H1 (cell line): ENCODE measurements around the gene RNF6. TPM values are rescaled to one million over a fixed set of nuclear protein-coding genes. Genes with fewer than 3 reads are reported as not detected.

Experiments used
- BACH1 ChIP-seq: IDR thresholded peaks from 2 replicates; pipeline ENCODE4 v1.6.1; 2012; ENCODE audit warnings: low read length, improper control_type of control experiment
- CBX5 ChIP-seq: fragments of 300-800, 300-1000 bp; sonication (generic); IDR thresholded peaks from 2 replicates; pipeline ENCODE4 v1.7.1; 2016; ENCODE audit warnings: antibody characterized with exemption, low read length, low read depth
- CBX8 ChIP-seq: fragments of 300-800, 300-1000 bp; sonication (generic); IDR thresholded peaks from 2 replicates; pipeline ENCODE4 v1.7.1; 2016; ENCODE audit warnings: low read depth, low read length, borderline replicate concordance
- CTBP2 ChIP-seq: IDR thresholded peaks from 2 replicates; pipeline ENCODE4 v1.7.0; 2011; ENCODE audit warnings: borderline replicate concordance, mild to moderate bottlenecking, moderate library complexity, mixed read lengths, low read length; ENCODE audit not compliant: insufficient read depth, insufficient read length
- E2F6 ChIP-seq: IDR thresholded peaks from 2 replicates; pipeline ENCODE4 v1.6.1; 2012; ENCODE audit warnings: inconsistent platforms
- EP300 ChIP-seq, 2 experiments: IDR thresholded peaks; 1 replicate in 1 of 2; 2 replicates in 1 of 2; pipeline ENCODE4 v1.6.1; 2011 to 2012; ENCODE audit warnings: low read depth in 2 of 2, low read length in 2 of 2, mild to moderate bottlenecking in 2 of 2, borderline replicate concordance in 1 of 2, inconsistent platforms in 1 of 2, moderate library complexity in 1 of 2
- EZH2 ChIP-seq: fragments of 200-600 bp; sonication (generic); IDR thresholded peaks from 2 replicates; pipeline ENCODE4 v1.7.1; 2012; ENCODE audit warnings: low read depth, mild to moderate bottlenecking, moderate library complexity, low read length, inconsistent platforms; ENCODE audit not compliant: severe bottlenecking
- GTF2F1 ChIP-seq: IDR thresholded peaks from 2 replicates; pipeline ENCODE4 v1.6.1; 2012; ENCODE audit warnings: low read depth, low read length, improper control_type of control experiment, borderline replicate concordance
- HDAC2 ChIP-seq, 2 experiments: fragments of 300-600 bp in 1 of 2; sonication (generic) in 1 of 2; IDR thresholded peaks; 2 replicates each; pipeline ENCODE4 v1.6.1; 2011 to 2012; ENCODE audit warnings: low read depth in 2 of 2, low read length in 2 of 2, mild to moderate bottlenecking in 2 of 2, moderate library complexity in 2 of 2, borderline replicate concordance in 1 of 2, inconsistent platforms in 1 of 2
- HDAC6 ChIP-seq: IDR thresholded peaks from one replicate; pipeline ENCODE4 v1.7.1; 2012; ENCODE audit warnings: low read depth, mild to moderate bottlenecking, inconsistent platforms, low read length, moderate library complexity
- KDM5A ChIP-seq: fragments of 200-600 bp; IDR thresholded peaks from 2 replicates; pipeline ENCODE4 v1.7.1; 2012; ENCODE audit warnings: mild to moderate bottlenecking, low read length, inconsistent platforms, mixed read lengths
- MAX ChIP-seq: IDR thresholded peaks from 2 replicates; pipeline ENCODE4 v1.6.1; 2012; ENCODE audit warnings: inconsistent platforms
- NANOG ChIP-seq: IDR thresholded peaks from 2 replicates; pipeline ENCODE4 v1.6.1; 2011; ENCODE audit warnings: low read length, low read depth, mild to moderate bottlenecking, inconsistent platforms; ENCODE audit not compliant: insufficient read depth, poor library complexity, severe bottlenecking
- SAP30 ChIP-seq: fragments of 300-600 bp; sonication (generic); IDR thresholded peaks from 2 replicates; pipeline ENCODE4 v1.7.1; 2012; ENCODE audit warnings: low read length, moderate library complexity, mild to moderate bottlenecking, inconsistent platforms; ENCODE audit not compliant: insufficient read depth, insufficient replicate concordance
- SIN3A ChIP-seq, 2 experiments: IDR thresholded peaks in 1 of 2; conservative IDR thresholded peaks in 1 of 2; 2 replicates each; pipeline ENCODE4 v1.6.1; 2011 to 2012; ENCODE audit warnings: low read length in 2 of 2, improper control_type of control experiment in 1 of 2, low read depth in 1 of 2, mild to moderate bottlenecking in 1 of 2
- SIX5 ChIP-seq: IDR thresholded peaks from 2 replicates; pipeline ENCODE4 v1.6.1; 2011; ENCODE audit warnings: mild to moderate bottlenecking, low read depth, low read length
- SP1 ChIP-seq: IDR thresholded peaks from 2 replicates; pipeline ENCODE4 v1.6.1; 2011; ENCODE audit warnings: low read depth, low read length
- SP2 ChIP-seq: IDR thresholded peaks from 2 replicates; pipeline ENCODE4 v1.6.1; 2012; ENCODE audit warnings: mild to moderate bottlenecking, low read length, inconsistent platforms
- SRF ChIP-seq: IDR thresholded peaks from 2 replicates; pipeline ENCODE4 v1.6.1; 2011; ENCODE audit warnings: mild to moderate bottlenecking, low read depth, low read length, moderate library complexity
- SUZ12 ChIP-seq: fragments of 200-600 bp; sonication (generic); IDR thresholded peaks from 2 replicates; pipeline ENCODE4 v1.6.1; 2012; ENCODE audit warnings: mild to moderate bottlenecking, inconsistent platforms, low read length, moderate library complexity, mixed read lengths
- TAF7 ChIP-seq: optimal IDR thresholded peaks from 2 replicates; pipeline ENCODE3; 2011; ENCODE audit warnings: low read depth, mild to moderate bottlenecking, inconsistent platforms, low read length, moderate library complexity, borderline replicate concordance
- ZNF274 ChIP-seq: IDR thresholded peaks from 2 replicates; pipeline ENCODE4 v1.7.0; 2012; ENCODE audit warnings: low read length, borderline replicate concordance; ENCODE audit errors: extremely low read depth
- polyA plus RNA-seq, 7 experiments: library from polyadenylated mRNA; depleted of rRNA in 3 of 7; stranded (reverse) in 5 of 7; unstranded in 2 of 7; fragments of >200 nt in 5 of 7; fragments of 200-250 nt in 2 of 7; gene quantifications; 1 replicate in 5 of 7; 2 replicates in 1 of 7; 4 replicates in 1 of 7; pipeline versions ENCODE4 v1.2.1 to v1.2.3, GENCODE V29; 2011 to 2013; ENCODE audit warnings: missing spikeins in 2 of 7, mixed read lengths in 2 of 7
- total RNA-seq: library from RNA; stranded (reverse); fragmentation: NEBNext Ultra II Directional; extraction: Animal tissue kit (Norgen Biotek cat#: 25700); gene quantifications from 2 replicates; pipeline ENCODE4 v1.2.1, GENCODE V29; 2021

Gene RNF6
- total and polyA plus RNA-seq, 2 of the 8 experiments (the other 6 are each of a cell fraction or from before 2014, with no cell fraction given) = 4.0 to 13.8 TPM

GRCh38 chr13:26253787-26254582, 31.9 kb upstream of the RNF6 start, which contains the start of gene CDK8 (continued):
- TF ChIP-seq SP2 (no peak), SUZ12 (0 out of 2 replicates have a peak, but pooled peaks have one; percentile 8), TAF7 (no peak), CBX8 (no peak), EP300 (IDR thresholded peaks at IDR 0.05; ENCODE audit: borderline replicate concordance in 1 of 2, low read depth in 2 of 2, low read length in 2 of 2) (no peak), CTBP2 (no peak), E2F6 (peak; percentile 54; the same call in 1 of the 2 replicates), SIN3A (conservative IDR thresholded peaks at IDR 0.05 in 1 of 2, IDR thresholded peaks at IDR 0.05 in 1 of 2; ENCODE audit: low read depth in 1 of 2, low read length in 2 of 2) (no peak; a peak in 1 of 4 replicates), HDAC2 (IDR thresholded peaks at IDR 0.05; ENCODE audit: borderline replicate concordance in 1 of 2, low read depth in 2 of 2, low read length in 2 of 2) (no peak), SP1 (0 out of 2 replicates have a peak, but pooled peaks have one; percentile 65), ZNF274 (no peak), SRF (no peak), MAX (peak; percentile 73), EZH2 (no peak), BACH1 (no peak), SAP30 (no peak), KDM5A (no peak), CBX5 (no peak), GTF2F1 (no peak), SIX5 (peak; percentile 93), NANOG (no peak), HDAC6 (no peak)
